Stimulated activated CD4-positive, alpha-beta T cell treated with anti-CD3 and anti-CD28 coated beads, Interleukin-2, amount 100 ng/mL, for 48 hours (primary cell): Measurements from ENCODE around the gene MUC20.
"Not testable (repeated sequence)": the region's sequence is repeated elsewhere in the genome, so short reads cannot be mapped to it uniquely, and the experiment has no call there.

Source experiments
- DNase-seq, 2 donors: peaks; one replicate each; pipeline ENCODE4 v3.0.0-alpha.2; 2020

The MUC20 gene

GRCh38 chr3:195711091-195711812 is 9.5 kb upstream of the MUC20 start:
- DNase-seq: not testable (repeated sequence)

DNA sequence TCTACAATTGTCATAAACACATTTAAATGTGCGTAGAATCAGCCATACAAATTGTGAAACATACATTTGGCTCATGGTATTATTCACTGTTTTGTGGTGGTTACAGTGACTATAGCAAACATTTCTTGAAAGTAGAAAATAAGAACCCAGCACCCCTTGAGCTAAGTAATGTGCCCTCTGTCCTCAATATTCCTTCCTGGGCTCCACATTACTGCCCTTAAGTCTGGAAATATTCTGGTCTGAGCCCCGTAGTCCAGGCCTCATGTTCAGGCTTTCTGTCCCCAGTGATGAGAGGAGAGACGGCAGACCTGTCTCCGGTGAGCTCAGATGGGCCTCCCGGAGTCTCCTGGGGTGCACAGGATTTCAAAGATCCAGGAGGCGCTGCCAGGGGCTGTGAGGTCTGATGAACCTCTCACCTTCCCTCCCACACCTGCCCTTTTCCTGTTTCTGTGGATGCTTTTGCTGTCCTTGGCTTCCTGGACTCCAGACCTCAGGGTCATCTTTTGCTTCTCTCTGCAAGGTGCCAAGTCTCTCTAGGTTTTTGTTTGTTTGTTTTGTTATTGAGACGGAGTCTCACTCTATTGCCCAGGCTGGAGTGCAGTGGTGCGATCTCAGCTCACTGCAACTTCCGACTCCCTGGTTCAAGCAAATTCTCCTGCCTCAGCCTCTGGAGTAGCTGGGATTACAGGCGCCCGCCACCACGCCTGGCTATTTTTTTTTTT is 8.8 kb upstream of the MUC20 start:
- no peak for DNase-seq

DNA sequence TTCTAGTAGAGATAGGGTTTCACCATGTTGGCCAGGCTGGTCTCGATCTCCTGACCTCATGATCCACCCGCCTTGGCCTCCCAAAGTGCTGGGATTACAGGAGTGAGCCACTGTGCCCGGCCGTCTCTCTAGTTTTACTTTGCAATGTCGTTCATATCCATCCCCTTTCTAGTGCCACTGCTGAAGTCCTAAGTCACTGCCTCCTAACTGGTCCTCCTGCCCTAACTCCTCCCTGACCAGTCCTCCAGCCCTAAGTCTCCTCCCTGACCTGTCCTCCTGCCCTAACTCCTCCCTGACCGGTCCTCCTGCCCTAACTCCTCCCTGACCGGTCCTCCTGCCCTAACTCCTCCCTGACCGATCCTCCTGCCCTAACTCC is 8.3 kb upstream of the MUC20 start:
- DNase-seq: not testable (repeated sequence)

DNA sequence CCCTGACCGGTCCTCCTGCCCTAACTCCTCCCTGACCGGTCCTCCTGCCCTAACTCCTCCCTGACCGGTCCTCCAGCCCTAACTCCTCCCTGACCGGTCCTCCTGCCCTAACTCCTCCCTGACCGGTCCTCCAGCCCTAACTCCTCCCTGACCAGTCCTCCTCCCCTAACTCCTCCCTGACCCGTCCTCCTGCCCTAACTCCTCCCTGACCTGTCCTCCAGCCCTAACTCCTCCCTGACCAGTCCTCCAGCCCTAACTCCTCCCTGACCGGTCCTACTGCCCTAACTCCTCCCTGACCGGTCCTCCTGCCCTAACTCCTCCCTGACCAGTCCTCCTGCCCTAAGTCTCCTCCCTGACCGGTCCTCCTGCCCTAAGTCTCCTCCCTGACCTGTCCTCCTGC is 7.6 kb upstream of the MUC20 start:
- DNase-seq: not testable (repeated sequence)

DNA sequence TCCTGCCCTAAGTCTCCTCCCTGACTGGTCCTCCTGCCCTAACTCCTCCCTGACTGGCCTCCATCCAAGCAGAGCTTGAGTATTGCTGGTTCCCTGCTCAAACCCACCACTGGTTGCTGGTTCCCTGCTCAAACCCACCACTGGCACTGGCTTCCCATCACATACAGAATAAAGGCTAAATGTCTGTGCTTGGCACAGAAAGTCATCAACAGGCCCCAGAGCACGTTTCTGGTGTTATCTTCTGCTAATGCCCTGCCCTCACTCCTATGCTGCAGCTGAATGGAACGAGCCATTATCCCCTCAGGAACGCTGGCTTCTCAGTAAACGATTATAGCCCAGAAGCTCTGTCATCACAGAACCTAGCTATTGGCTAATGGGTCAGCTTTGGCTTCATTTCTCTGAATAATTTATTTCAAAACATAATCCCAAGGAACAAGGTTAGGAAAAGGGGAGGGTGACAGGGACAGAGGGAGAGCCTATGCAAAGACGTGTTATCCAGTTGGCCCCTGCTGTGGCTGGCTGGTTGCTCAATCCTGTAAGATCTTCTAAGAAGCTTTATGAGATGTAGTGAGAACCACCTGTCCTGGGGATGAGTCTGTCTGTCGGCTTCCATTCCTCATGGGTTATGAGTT is 6.3 kb upstream of the MUC20 start:
- DNase-seq: no peak

DNA sequence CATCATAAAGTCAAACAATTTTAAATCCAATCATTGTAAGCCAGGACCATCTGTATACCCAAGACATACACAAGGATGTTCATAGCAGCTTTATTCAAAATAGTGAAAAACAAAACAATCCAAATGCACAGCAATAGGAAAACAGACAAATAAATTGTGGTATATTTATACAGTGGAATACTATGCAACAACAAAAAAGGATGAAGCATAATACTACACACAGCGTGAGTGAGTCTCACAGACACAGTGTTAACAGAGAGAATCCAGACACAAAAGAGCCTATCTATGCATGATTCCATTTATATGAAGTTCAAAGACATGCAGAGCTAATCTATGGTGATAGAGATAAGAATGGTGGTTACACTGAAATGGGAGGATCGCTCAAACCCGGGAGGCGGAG is 5.6 kb upstream of the MUC20 start:
- no peak for DNase-seq

DNA sequence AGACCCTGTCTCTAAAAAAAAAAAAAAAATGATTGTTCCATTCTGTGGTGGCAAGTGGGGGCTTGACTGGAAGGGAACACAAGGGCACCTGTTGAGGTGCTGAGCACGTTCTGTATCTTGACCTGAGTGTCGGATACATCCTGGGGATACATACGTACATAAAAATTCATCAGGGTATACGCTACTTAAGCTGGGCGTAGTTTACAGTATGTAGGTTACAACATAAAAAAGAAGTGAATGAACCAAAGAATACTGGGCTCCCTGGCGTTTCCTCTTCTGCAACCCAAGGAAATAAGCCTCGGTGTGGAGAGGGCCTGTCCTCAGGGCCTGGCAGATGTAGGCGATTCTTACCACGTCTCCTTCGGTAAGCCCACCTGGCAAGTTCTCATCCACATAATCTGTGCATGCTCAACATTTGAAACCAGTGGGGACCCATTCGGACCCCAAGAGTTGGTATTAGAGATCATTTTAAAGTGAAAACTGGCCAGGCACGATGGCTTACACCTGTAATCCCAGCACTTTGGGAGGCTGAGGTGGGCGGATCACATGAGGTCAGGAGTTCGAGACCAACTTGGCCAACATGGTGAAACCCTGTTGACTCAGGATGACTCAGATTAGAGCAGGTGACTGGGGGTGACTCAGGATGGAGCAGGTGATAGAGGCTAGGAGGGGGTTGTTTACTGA is 5.1 kb upstream of the MUC20 start:
- peak in 1 of 2 donors; percentile 21 for DNase-seq

GRCh38 chr3:195717416-195717815 is 3.4 kb upstream of the MUC20 start:
- DNase-seq: no peak

DNA sequence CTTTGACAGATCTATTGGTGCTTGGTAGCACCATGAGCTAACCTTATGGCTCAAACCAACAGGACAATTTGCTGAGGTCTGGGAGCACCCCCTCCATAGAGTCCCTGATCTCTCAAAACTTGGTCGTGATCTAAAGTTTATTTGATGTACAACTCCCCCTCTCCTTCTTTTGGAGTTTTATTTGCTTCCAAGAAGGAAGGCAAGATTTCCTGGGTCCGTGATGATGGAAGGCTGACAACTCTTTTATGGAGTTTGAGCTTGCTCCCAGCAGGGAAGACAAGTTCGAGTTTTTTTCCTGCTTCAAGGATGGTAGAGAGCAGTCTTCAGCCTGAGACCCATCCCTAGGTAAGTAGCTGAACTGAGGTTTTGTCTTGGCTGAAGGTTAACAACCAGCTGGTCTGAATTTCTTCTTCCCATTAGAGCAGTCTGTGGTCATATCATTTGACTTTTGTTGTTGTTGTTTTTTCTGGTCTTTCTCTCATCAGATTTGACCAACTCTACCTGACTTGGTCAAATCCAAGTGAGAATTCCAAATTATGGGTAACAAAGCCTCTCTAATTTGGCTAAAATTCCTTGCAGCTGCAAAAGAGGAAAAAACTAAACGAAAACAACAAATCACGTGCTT is 2.8 kb upstream of the MUC20 start:
- no peak for DNase-seq

DNA sequence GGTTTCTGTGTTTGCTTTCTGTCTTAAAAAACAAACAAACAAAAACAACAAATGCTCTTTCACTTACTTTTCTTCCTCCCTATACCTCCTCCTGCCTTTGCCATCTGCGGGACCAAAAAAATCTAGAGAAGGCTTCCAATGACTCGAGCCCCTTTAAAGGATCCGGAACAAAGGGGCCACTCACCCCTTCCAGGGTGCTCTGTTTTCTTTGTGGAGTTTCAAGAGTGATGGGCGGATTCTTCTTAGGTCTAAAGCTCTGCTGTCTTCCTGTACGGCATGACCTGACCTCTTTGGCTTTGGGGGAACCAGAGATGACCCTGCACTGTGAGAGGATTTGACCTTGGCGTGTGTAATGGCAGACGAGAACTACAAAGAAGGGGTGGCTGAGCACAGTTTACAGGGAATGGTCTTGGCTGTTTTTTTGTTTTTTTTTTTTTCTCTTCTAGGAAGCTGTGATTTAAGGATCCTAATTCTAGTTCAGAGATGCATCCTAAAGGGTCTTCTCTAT is 2.2 kb upstream of the MUC20 start:
- no peak for DNase-seq

DNA sequence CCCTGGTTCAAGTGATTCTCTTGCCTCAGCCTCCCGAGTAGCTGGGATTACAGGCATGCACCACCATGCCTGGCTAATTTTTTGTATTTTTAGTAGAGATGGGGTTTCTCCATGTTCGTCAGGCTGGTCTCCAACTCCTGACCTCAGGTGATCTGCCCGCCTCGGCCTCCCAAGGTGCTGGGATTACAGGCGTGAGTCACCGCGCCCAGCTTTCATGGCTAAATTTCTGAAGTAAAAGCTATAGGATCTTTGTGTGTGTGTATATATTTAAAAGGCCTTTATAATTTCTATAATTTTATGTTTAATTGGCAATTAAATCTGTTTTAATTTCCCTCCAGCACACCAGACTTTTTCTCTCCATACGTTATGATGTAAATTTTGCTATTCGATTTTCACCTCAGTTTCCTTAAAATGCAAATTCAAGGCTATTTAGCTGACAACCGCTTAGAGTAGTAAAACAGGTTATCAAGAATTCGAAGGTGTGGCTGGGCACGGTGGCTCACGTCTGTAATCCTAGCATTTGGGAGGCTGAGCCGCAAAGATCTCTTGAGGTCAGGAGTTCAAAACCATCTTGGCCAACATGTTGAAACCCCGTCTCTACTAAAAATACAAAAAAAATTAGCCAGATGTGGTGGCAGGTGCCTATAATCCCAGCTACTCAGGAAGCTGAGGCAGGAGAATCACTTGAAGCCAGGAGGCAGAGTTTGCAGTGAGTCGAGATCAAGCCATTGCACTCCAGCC is 1.1 kb upstream of the MUC20 start:
- DNase-seq: not testable (repeated sequence)

- DNase-seq: not testable (repeated sequence)
These were observed 1.6 kb downstream of the MUC20 start for GRCh38 chr3:195722139-195722995.

GRCh38 chr3:195722996-195723345 is 2.2 kb downstream of the MUC20 start:
- not testable (repeated sequence) for DNase-seq

- not testable (repeated sequence) for DNase-seq
These were observed 3.6 kb downstream of the MUC20 start for GRCh38 chr3:195724363-195724762.

GRCh38 chr3:195725916-195726740 is 5.3 kb downstream of the MUC20 start:
- DNase-seq: not testable (repeated sequence)

GRCh38 chr3:195727606-195728195 is 6.9 kb downstream of the MUC20 start:
- no peak for DNase-seq

DNA sequence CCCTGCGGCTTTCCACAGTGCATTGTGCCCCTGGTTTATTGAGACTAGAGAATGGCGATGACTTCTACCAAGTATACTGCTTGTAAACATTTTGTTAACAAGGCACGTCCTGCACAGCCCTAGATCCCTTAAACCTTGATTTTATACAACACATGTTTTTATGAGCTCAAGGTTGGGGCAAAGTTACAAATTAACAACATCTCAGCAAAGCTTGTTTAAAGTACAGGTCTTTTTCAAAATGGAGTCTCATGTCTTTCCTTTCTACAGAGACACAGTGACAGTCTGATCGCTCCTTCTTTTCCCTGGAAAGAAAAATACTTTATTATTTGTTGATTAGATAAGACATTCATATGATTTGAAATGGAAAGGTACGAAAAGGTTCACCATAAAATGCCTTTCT is 8.0 kb downstream of the MUC20 start:
- not testable (repeated sequence) for DNase-seq

DNA sequence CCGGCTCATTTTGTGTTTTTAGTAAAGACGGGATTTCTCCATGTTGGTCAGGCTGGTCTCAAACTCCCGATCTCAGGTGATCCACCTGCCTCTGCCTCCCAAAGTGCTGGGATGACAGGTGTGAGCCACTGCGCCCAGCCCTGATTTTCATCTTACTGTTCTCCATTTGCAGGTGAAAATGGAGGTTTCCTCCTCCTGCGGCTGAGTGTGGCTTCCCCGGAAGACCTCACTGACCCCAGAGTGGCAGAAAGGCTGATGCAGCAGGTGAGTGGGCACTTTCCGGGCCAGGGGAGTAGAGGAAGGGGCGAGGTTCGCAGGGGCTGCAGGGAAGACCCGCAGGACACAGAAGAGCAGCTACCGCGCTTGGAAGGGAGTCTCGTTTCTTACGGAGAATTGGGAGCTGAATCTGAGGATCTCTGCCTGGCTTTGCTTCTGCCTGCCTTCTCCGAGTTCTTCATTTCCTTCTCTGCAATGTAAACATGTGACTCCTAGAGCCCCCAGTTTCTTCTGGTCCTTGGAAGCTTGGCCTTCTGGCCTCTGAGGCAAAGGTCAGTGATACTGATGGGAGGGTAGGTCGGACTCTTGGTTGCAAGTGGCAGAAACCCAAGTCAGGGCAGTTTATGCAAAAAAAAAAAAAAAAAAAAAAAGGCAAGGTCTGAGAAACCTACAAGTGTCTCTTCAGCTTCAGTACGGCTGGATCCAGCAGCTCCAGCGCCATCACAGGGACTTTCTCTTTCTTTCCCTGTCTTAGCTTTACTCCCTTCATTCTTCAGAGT is 8.9 kb downstream of the MUC20 start:
- DNase-seq: no peak

DNA sequence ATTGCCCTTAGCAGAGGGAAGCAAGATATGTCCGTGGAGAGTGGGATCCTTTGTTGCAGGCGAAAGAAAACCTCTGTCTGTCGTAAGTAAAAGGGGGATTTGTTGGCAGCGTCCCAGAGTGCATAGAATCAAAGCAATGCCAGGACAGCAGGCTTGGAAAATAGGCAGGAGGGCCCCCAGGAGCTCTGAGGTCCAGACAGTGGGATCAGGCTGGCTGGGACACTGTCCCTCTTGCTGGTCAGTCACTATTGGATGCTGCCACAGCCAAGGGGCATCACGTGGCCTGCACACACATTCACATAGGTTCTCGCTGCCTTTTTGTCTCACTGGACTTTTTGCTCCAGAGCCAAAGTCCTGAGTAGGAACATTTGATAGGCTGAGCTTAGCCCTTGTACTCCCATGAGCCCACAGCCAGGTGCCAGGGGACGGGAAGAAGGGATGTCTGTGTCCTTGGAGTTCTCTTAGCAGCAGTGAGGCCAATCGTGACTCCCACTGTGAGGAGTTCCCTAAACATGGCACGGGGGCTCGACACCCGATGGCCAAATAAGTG is 10.7 kb downstream of the MUC20 start:
- no peak for DNase-seq
